Smooth muscle cell (in vitro differentiated cells): ENCODE measurements around the gene RHBDD2. TPM values are rescaled to one million over a fixed set of nuclear protein-coding genes. Genes with fewer than 3 reads are reported as not detected.

Source experiments
- DNase-seq: peaks from one replicate; lab custom pipeline; 2025; ENCODE audit not compliant: unreplicated experiment; lab: John Stamatoyannopoulos, UW
- H2AFZ ChIP-seq: fragments of 200-600 bp; sonication (generic); 2 replicates; pipeline ENCODE4 v1.6.0; 2016; ENCODE audit warnings: antibody characterized with exemption, low read depth, mild to moderate bottlenecking
- H3F3A ChIP-seq: fragments of 200-600 bp; sonication (generic); 2 replicates; pipeline ENCODE4 v1.6.0; 2017; ENCODE audit warnings: antibody characterized with exemption, low read depth
- H3K27ac ChIP-seq: fragments of 200-600 bp; sonication (generic); 2 replicates; pipeline ENCODE4 v1.5.1; 2016; ENCODE audit warnings: low read depth, mild to moderate bottlenecking
- H3K27me3 ChIP-seq: fragments of 200-600 bp; sonication (generic); 2 replicates; pipeline ENCODE4 v1.6.1; 2016; ENCODE audit warnings: low read depth, mild to moderate bottlenecking
- H3K36me3 ChIP-seq: fragments of 200-600 bp; sonication (generic); 2 replicates; pipeline ENCODE4 v1.5.1; 2016; ENCODE audit warnings: low read depth
- H3K4me1 ChIP-seq: fragments of 200-600 bp; sonication (generic); 2 replicates; pipeline ENCODE4 v1.5.1; 2016; ENCODE audit warnings: low read depth
- H3K4me2 ChIP-seq: fragments of 200-600 bp; sonication (generic); 2 replicates; pipeline ENCODE4 v1.6.0; 2016; ENCODE audit warnings: mild to moderate bottlenecking
- H3K4me3 ChIP-seq: fragments of 200-600 bp; sonication (generic); 2 replicates; pipeline ENCODE4 v1.5.1; 2016; ENCODE audit warnings: mild to moderate bottlenecking
- H3K79me2 ChIP-seq: fragments of 200-600 bp; sonication (generic); 2 replicates; pipeline ENCODE4 v1.6.0; 2016; ENCODE audit warnings: low read depth, mild to moderate bottlenecking
- H3K9ac ChIP-seq: fragments of 200-600 bp; sonication (generic); 2 replicates; pipeline ENCODE4 v1.6.0; 2016; ENCODE audit warnings: low read depth
- H3K9me3 ChIP-seq: fragments of 200-600 bp; sonication (generic); replicated peaks from 2 replicates; pipeline ENCODE4 v1.5.1; 2016; ENCODE audit warnings: low read depth
- H4K20me1 ChIP-seq: fragments of 200-600 bp; sonication (generic); 2 replicates; pipeline ENCODE4 v1.6.0; 2016; ENCODE audit warnings: low read depth
- WGBS: methylation state at CpG from one replicate; pipeline ENCODE4 v1.1.7; 2016; ENCODE audit warnings: low lambda C conversion rate; 5-methylcytosine and 5-hydroxymethylcytosine counted together
- polyA plus RNA-seq: library from polyadenylated mRNA; unstranded; fragments of >200 nt; fragmentation: Nextera tagmentation; extraction: Ambion mirVana; gene quantifications from 2 replicates; pipeline ENCODE4 v1.2.1, GENCODE V29; 2016
- total RNA-seq: library from RNA; depleted of rRNA; stranded (reverse); fragments of >200 nt; gene quantifications from 2 replicates; pipeline ENCODE4 v1.2.3, GENCODE V29; 2014
- TF ChIP-seq, protein P1 (sequence below): fragments of 200-600 bp; sonication (generic); IDR thresholded peaks from 2 replicates; pipeline ENCODE4 v1.5.1; 2017; ENCODE audit warnings: borderline replicate concordance, mild to moderate bottlenecking, antibody characterized with exemption; ENCODE audit not compliant: insufficient read depth, poor library complexity, severe bottlenecking

Gene RHBDD2
- total and polyA plus RNA-seq, 2 experiments from 2014 or later, result 43.9 to 105 TPM

DNA sequence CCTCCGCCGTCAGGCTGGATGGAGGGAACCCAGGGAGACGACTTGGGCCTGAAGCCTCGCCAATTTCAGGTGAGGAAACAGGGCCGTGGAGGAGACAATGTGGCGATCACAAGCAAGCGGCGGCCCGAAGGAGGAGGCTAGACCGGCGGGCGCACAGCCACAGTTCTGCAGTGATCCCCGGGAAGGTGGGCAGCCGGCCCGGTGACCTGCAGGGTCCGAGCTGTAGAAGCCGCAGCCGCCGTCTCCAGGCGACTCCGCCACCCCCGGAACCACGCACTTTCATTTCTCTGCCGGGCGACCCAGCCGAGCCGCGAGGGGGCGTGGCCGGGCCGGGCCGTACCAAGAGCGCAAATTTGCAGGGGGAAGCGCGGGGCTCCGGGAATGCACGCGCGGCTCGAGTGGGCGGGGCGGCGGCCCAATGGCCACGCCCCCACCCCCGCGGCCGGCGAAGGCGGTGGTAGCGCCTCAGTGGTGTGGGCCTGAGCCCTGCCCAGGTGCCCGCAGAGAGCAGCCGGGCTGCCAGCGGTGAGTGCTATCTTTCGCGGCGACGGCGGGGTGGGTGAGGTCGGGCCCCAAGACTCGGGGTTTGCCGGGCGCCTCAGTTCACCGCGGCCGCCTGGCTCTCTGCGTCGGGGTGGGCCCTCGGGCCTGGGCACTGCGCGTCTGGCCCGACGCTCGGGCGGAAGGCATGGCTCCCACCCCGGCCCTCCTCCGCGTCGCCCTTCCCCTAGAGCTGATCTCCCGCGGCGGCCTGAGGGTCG lies 36.0 kb downstream of the RHBDD2 start, which contains the start of gene POR:
Gene POR, plus strand, starts transcription at position 501 of the 761 bp plus-strand sequence. CDS start 38,847 bp downstream, outside the sequence.
- Histone ChIP-seq H3K36me3 (no peaks in the 10 kb centered on the region), H3F3A (no peaks in the 10 kb centered on the region), H3K9me3 (no peaks in the 10 kb centered on the region), H3K4me1 (no peaks in the 10 kb centered on the region), H3K4me2 (peak within 1 kb of the TSS; percentile 94), H3K27ac (peak within 1 kb of the TSS; percentile 69), H2AFZ (peak within 1 kb of the TSS; percentile 95), H4K20me1 (peaks cover 27% of the 10 kb centered on the region), H3K79me2 (peaks cover 47% of the 10 kb centered on the region), H3K9ac (peak within 1 kb of the TSS; percentile 76), H3K27me3 (no peaks in the 10 kb centered on the region), H3K4me3 (peak within 1 kb of the TSS; percentile 77)
- 2% methylated on average over 62 of the region's 82 CpGs for WGBS
- peak; percentile 90 for DNase-seq
- TF ChIP-seq, protein P1, sequence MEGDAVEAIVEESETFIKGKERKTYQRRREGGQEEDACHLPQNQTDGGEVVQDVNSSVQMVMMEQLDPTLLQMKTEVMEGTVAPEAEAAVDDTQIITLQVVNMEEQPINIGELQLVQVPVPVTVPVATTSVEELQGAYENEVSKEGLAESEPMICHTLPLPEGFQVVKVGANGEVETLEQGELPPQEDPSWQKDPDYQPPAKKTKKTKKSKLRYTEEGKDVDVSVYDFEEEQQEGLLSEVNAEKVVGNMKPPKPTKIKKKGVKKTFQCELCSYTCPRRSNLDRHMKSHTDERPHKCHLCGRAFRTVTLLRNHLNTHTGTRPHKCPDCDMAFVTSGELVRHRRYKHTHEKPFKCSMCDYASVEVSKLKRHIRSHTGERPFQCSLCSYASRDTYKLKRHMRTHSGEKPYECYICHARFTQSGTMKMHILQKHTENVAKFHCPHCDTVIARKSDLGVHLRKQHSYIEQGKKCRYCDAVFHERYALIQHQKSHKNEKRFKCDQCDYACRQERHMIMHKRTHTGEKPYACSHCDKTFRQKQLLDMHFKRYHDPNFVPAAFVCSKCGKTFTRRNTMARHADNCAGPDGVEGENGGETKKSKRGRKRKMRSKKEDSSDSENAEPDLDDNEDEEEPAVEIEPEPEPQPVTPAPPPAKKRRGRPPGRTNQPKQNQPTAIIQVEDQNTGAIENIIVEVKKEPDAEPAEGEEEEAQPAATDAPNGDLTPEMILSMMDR, result no peak

DNA sequence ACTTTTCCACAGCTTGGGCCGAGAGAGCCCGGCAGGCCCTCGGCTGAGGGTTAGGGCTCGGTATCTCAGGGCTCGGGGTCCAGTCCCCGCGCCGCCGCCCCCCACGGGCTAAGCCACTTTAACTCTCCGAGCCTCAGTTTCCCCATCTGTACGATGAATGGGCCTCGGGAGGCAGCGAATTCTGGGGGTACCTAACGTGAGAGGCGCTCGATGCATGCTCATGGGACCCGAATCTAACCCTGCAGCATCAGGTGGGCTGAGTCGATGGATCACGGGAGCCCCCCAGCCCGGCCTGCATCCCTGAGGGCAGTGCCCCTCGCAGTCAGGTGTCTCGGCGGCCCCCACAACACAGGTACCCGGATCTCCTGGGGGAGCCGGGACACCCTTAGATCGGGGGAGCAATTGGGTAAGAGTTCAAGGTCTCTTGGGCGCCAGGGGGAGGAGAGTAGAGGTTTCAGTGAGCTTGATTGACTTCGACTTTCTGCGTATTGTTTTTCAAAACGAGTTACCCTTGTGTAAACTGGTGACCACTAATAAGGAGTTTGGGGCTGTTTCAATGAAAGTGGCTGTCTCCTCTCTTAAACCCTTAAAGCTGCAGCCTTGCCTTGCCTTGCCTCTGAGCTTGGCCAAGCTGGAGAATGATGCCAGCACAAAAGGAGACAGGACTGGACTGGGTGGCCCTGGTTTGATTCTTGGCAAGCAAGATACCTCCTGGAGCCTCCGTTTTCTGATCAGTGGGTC lies 36.8 kb downstream of the RHBDD2 start:
- H3K4me2 ChIP-seq, result peak overlapping the region; percentile 94
- H3K4me3 ChIP-seq, result peak overlapping the region; percentile 77
- 1% methylated on average over 32 of the region's 32 CpGs for WGBS
- no peaks in the 10 kb centered on the region for H3K36me3 ChIP-seq
- H2AFZ ChIP-seq, result peak overlapping the region; percentile 38
- H4K20me1 ChIP-seq, result peaks cover 35% of the 10 kb centered on the region
- TF ChIP-seq, protein P1, result no peak
- peak overlapping the region; percentile 32 for H3K27ac ChIP-seq
- H3K27me3 ChIP-seq, result no peaks in the 10 kb centered on the region
- H3K9me3 ChIP-seq, result no peaks in the 10 kb centered on the region
- no peaks in the 10 kb centered on the region for H3K4me1 ChIP-seq
- H3K79me2 ChIP-seq, result peaks cover 54% of the 10 kb centered on the region
- peak overlapping the region; percentile 71 for H3K9ac ChIP-seq
- DNase-seq, result no peak
- H3F3A ChIP-seq, result no peaks in the 10 kb centered on the region

GRCh38 chr7:75916259-75916658 lies 37.4 kb downstream of the RHBDD2 start:
- H3K9me3 ChIP-seq, result no peaks in the 10 kb centered on the region
- H3K4me1 ChIP-seq, result no peaks in the 10 kb centered on the region
- peaks cover 41% of the 10 kb centered on the region for H4K20me1 ChIP-seq
- 74% methylated on average over 5 of the region's 5 CpGs for WGBS
- H2AFZ ChIP-seq, result no peak overlapping the region
- H3K27me3 ChIP-seq, result no peaks in the 10 kb centered on the region
- no peak overlapping the region for H3K27ac ChIP-seq
- no peak for DNase-seq
- no peaks in the 10 kb centered on the region for H3K36me3 ChIP-seq
- H3K79me2 ChIP-seq, result peaks cover 59% of the 10 kb centered on the region
- H3K4me2 ChIP-seq, result peak overlapping the region; percentile 94
- TF ChIP-seq, protein P1, result no peak
- H3K4me3 ChIP-seq, result peak overlapping the region; percentile 77
- H3K9ac ChIP-seq, result no peak overlapping the region
- no peaks in the 10 kb centered on the region for H3F3A ChIP-seq
